Common myeloid progenitor, CD34-positive (primary cell): ENCODE data around the gene GPR137B.

Experiments used
- CTCF ChIA-PET: fragments of 350-600 bp; sonication (Branson Sonifier 250); formaldehyde crosslinking; loops from one replicate; lab custom pipeline; 2021; ENCODE audit warnings: antibody characterized with exemption; lab: Charles Lee
- POLR2A ChIA-PET: fragments of 350-600 bp; sonication (Branson Sonifier 250); formaldehyde crosslinking; loops from one replicate; lab custom pipeline; 2021; ENCODE audit warnings: antibody characterized with exemption; lab: Charles Lee
- DNase-seq, 3 donors: peaks; one replicate each; pipeline versions ENCODE4 v3.0.0 to v3.0.0-alpha.2; 2013
- H3K27ac ChIP-seq, 2 experiments: 1 replicate in 1 of 2; 2 replicates in 1 of 2; pipeline ENCODE4 v1.7.0; 2013; ENCODE audit warnings: inconsistent platforms in 2 of 2, low read length in 2 of 2, mild to moderate bottlenecking in 2 of 2, low read depth in 1 of 2, moderate library complexity in 1 of 2; ENCODE audit not compliant: severe bottlenecking in 2 of 2, insufficient read depth in 1 of 2, poor library complexity in 1 of 2
- H3K27me3 ChIP-seq, 5 experiments: replicated peaks in 2 of 5; 1 replicate in 3 of 5; 2 replicates in 2 of 5; pipeline versions ENCODE4 v1.6.1 to v1.7.0; 2013; ENCODE audit warnings: low read length in 4 of 5, mild to moderate bottlenecking in 2 of 5, moderate library complexity in 2 of 5, inconsistent platforms in 1 of 5; ENCODE audit not compliant: insufficient read depth in 5 of 5, control insufficient read depth in 4 of 5
- H3K36me3 ChIP-seq, 4 experiments: 1 replicate in 2 of 4; 2 replicates in 2 of 4; pipeline versions ENCODE4 v1.6.1 to v1.7.0; 2013; ENCODE audit warnings: low read length in 3 of 4, control low read depth in 1 of 4, mild to moderate bottlenecking in 1 of 4; ENCODE audit not compliant: control insufficient read depth in 4 of 4, insufficient read depth in 4 of 4
- H3K4me1 ChIP-seq, 4 experiments: 1 replicate in 3 of 4; 2 replicates in 1 of 4; pipeline versions ENCODE4 v1.6.1 to v1.7.1; 2013; ENCODE audit warnings: low read length in 3 of 4, mild to moderate bottlenecking in 3 of 4, control low read depth in 1 of 4, inconsistent platforms in 1 of 4, moderate library complexity in 1 of 4; ENCODE audit not compliant: control insufficient read depth in 4 of 4, insufficient read depth in 4 of 4; ENCODE audit errors: control extremely low read depth in 1 of 4
- H3K4me3 ChIP-seq, 7 experiments: 1 replicate in 4 of 7; 2 replicates in 3 of 7; pipeline versions ENCODE4 v1.5.1 to v1.7.0; 2013; ENCODE audit warnings: mild to moderate bottlenecking in 7 of 7, low read length in 6 of 7, moderate library complexity in 6 of 7, inconsistent platforms in 2 of 7, low read depth in 2 of 7, control low read depth in 1 of 7; ENCODE audit not compliant: insufficient read depth in 4 of 7, control insufficient read depth in 1 of 7; ENCODE audit errors: extremely low read depth in 1 of 7
- H3K9me3 ChIP-seq, 5 experiments: 1 replicate in 4 of 5; 2 replicates in 1 of 5; pipeline versions ENCODE4 v1.6.1 to v1.7.1; 2013; ENCODE audit warnings: low read length in 4 of 5, mild to moderate bottlenecking in 2 of 5, inconsistent platforms in 1 of 5, low read depth in 1 of 5, moderate library complexity in 1 of 5; ENCODE audit not compliant: control insufficient read depth in 4 of 5, insufficient read depth in 2 of 5; ENCODE audit errors: control extremely low read depth in 1 of 5
- WGBS: methylation state at CpG from one replicate; pipeline ENCODE4 v1.1.5; 2013; ENCODE audit not compliant: insufficient coverage; 5-methylcytosine and 5-hydroxymethylcytosine counted together

Gene GPR137B

GRCh38 chr1:236128646-236129178, 13.6 kb upstream of the GPR137B start:
- ChIA-PET POLR2A (no interaction called here), CTCF (interaction anchor here (0.7 kb wide), 1 partner anchor 21 kb away, joined by 3 read pairs; no protein-coding TSS in a partner anchor)
- no peaks in the 10 kb centered on the region for H3K4me1 ChIP-seq
- peaks cover 0 to under 1% (median 0%) of the 10 kb centered on the region in 5 experiments for H3K9me3 ChIP-seq
- no peak overlapping the region for H3K27ac ChIP-seq
- peaks cover 0 to 14% (median 0%) of the 10 kb centered on the region in 5 experiments for H3K27me3 ChIP-seq
- DNase-seq, result no peak
- H3K36me3 ChIP-seq, result no peaks in the 10 kb centered on the region
- 97% methylated on average over 9 of the region's 10 CpGs for WGBS
- H3K4me3 ChIP-seq, result no peak overlapping the region

- 96% methylated on average over 3 of the region's 5 CpGs for WGBS
- no peak for DNase-seq
- CTCF ChIA-PET, result no interaction called here
- H3K9me3 ChIP-seq, result peaks cover 0 to 3% (median 0%) of the 10 kb centered on the region in 5 experiments
- POLR2A ChIA-PET, result no interaction called here
- H3K27me3 ChIP-seq, result peaks cover 0 to 14% (median 0%) of the 10 kb centered on the region in 5 experiments
- no peaks in the 10 kb centered on the region for H3K36me3 ChIP-seq
- no peaks in the 10 kb centered on the region for H3K4me1 ChIP-seq
- no peak overlapping the region for H3K4me3 ChIP-seq
- no peak overlapping the region for H3K27ac ChIP-seq
Measured at GRCh38 chr1:236129306-236129705, 13.0 kb upstream of the GPR137B start.

- Histone ChIP-seq H3K36me3 (no peaks in the 10 kb centered on the region), H3K9me3 (peaks cover 0 to 4% (median 0%) of the 10 kb centered on the region in 5 experiments), H3K4me3 (no peak overlapping the region), H3K27ac (no peak overlapping the region), H3K4me1 (no peaks in the 10 kb centered on the region), H3K27me3 (peaks cover 0 to 13% (median 0%) of the 10 kb centered on the region in 5 experiments)
- ChIA-PET POLR2A (no interaction called here), CTCF (interaction anchor here (1.0 to 1.2 kb wide), 2 partner anchors 11 to 321 kb away, joined by 3 read pairs; no protein-coding TSS in a partner anchor)
- WGBS, result 100% methylated on average over 3 of the region's 3 CpGs
- DNase-seq, result no peak
Measured at GRCh38 chr1:236130372-236130771, 12.0 kb upstream of the GPR137B start.

GRCh38 chr1:236131916-236132315, 10.4 kb upstream of the GPR137B start:
- no peak for DNase-seq
- CTCF ChIA-PET, result interaction anchor here (0.9 to 1.3 kb wide), 2 partner anchors 14 to 19 kb away, joined by 3 to 7 read pairs; no protein-coding TSS in a partner anchor
- POLR2A ChIA-PET, result interaction anchor here (0.6 kb wide), 1 partner anchor 1426 kb away, joined by 3 read pairs; no protein-coding TSS in a partner anchor
- peaks cover 0 to 4% (median 0%) of the 10 kb centered on the region in 5 experiments for H3K9me3 ChIP-seq
- no peak overlapping the region for H3K27ac ChIP-seq
- WGBS, result no CpG with 5 or more reads among the region's 1 CpG
- H3K4me1 ChIP-seq, result no peaks in the 10 kb centered on the region
- H3K27me3 ChIP-seq, result peaks cover 0 to 14% (median 0%) of the 10 kb centered on the region in 5 experiments
- H3K4me3 ChIP-seq, result no peak overlapping the region
- H3K36me3 ChIP-seq, result no peaks in the 10 kb centered on the region

GRCh38 chr1:236132420-236133046, 9.8 kb upstream of the GPR137B start:
- ChIA-PET CTCF (interaction anchor here (0.8 to 1.3 kb wide), 4 partner anchors 15 to 357 kb away, joined by 3 to 7 read pairs (median 3); no protein-coding TSS in a partner anchor), POLR2A (interaction anchor here (0.6 kb wide), 1 partner anchor 1425 kb away, joined by 3 read pairs; no protein-coding TSS in a partner anchor)
- Histone ChIP-seq H3K4me3 (no peak overlapping the region), H3K36me3 (no peaks in the 10 kb centered on the region), H3K4me1 (no peaks in the 10 kb centered on the region), H3K27me3 (peaks cover 0 to 14% (median under 1%) of the 10 kb centered on the region in 5 experiments), H3K27ac (no peak overlapping the region), H3K9me3 (peaks cover 0 to 4% (median 0%) of the 10 kb centered on the region in 5 experiments)
- 79% methylated on average over 5 of the region's 5 CpGs for WGBS
- DNase-seq, result no peak

- DNase-seq, result no peak
- Histone ChIP-seq H3K27me3 (peaks cover 0 to 22% (median 6%) of the 10 kb centered on the region in 5 experiments), H3K4me3 (no peak overlapping the region), H3K36me3 (no peaks in the 10 kb centered on the region), H3K4me1 (no peaks in the 10 kb centered on the region), H3K9me3 (peaks cover 0 to 4% (median 0%) of the 10 kb centered on the region in 5 experiments), H3K27ac (no peak overlapping the region)
- POLR2A ChIA-PET, result no interaction called here
- 100% methylated on average over 3 of the region's 7 CpGs for WGBS
- CTCF ChIA-PET, result interaction anchor here (0.8 to 1.0 kb wide), 2 partner anchors 45 to 356 kb away, joined by 3 read pairs; no protein-coding TSS in a partner anchor
Measured at GRCh38 chr1:236133339-236133738, 9.0 kb upstream of the GPR137B start.

DNA sequence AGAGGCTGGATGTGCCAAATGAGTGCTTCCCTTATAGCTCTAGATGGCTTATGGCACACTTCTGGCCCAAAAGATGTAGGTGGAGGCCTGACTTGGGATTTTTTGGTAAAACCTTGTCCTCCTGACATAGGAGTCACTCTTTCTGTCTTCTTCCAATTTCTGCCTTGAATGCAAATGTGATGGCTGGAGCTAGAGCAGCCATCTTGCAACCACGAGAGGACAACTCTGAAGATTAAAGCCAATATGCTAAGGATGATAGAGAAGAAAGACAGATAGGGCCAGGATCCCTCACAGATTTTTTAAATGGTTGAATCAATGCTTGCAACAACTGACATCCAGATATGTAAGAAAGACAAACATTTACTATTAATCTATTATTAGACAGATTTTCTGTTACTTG, 8.5 kb upstream of the GPR137B start:
- Histone ChIP-seq H3K4me3 (no peak overlapping the region), H3K4me1 (no peaks in the 10 kb centered on the region), H3K27me3 (peaks cover 0 to 25% (median 10%) of the 10 kb centered on the region in 5 experiments), H3K27ac (no peak overlapping the region), H3K36me3 (no peaks in the 10 kb centered on the region), H3K9me3 (peaks cover 0 to 4% (median 0%) of the 10 kb centered on the region in 5 experiments)
- POLR2A ChIA-PET, result no interaction called here
- CTCF ChIA-PET, result no interaction called here
- DNase-seq, result no peak
- WGBS, result no CpG with 5 or more reads among the region's 1 CpG
